Glutamatergic neuron (in vitro differentiated cells): ENCODE results near the gene CAMTA1. TPM values are rescaled to one million over a fixed set of nuclear protein-coding genes. Genes with fewer than 3 reads are reported as not detected.

ENCODE experiments used
- DNase-seq: peaks from one replicate; pipeline ENCODE4 v3.0.0; 2022
- H3K27ac Mint-ChIP-seq: one replicate; pipeline ENCODE4 v1.8.0; 2020; ENCODE audit warnings: mild to moderate bottlenecking, mixed read lengths, inconsistent platforms; ENCODE audit not compliant: unreplicated experiment
- H3K27me3 Mint-ChIP-seq: one replicate; pipeline ENCODE4 v1.8.0; 2020; ENCODE audit warnings: mild to moderate bottlenecking, moderate library complexity, mixed read lengths, inconsistent platforms; ENCODE audit not compliant: unreplicated experiment
- H3K36me3 Mint-ChIP-seq: one replicate; pipeline ENCODE4 v1.8.0; 2020; ENCODE audit warnings: mild to moderate bottlenecking, mixed read lengths, inconsistent platforms; ENCODE audit not compliant: unreplicated experiment
- H3K4me1 Mint-ChIP-seq: one replicate; pipeline ENCODE4 v1.8.0; 2020; ENCODE audit warnings: mild to moderate bottlenecking, low read depth, mixed read lengths, inconsistent platforms; ENCODE audit not compliant: unreplicated experiment
- H3K4me3 Mint-ChIP-seq: one replicate; pipeline ENCODE4 v1.8.0; 2020; ENCODE audit warnings: mild to moderate bottlenecking, mixed read lengths, inconsistent platforms; ENCODE audit not compliant: unreplicated experiment
- H3K9me3 Mint-ChIP-seq: one replicate; pipeline ENCODE4 v1.8.0; 2020; ENCODE audit warnings: mild to moderate bottlenecking, moderate library complexity, mixed read lengths, inconsistent platforms; ENCODE audit not compliant: unreplicated experiment
- total RNA-seq: library from RNA; stranded (reverse); fragmentation: NEBNext Ultra II Directional; extraction: Animal tissue kit (Norgen Biotek cat#: 25700); gene quantifications from one replicate; pipeline ENCODE4 v1.2.1, GENCODE V29; 2021; ENCODE audit not compliant: unreplicated experiment
- TF ChIP-seq, protein P1 (sequence below): fragments of 200-600 bp; sonication (generic); IDR thresholded peaks from one replicate; pipeline ENCODE4 v1.5.0; 2021; ENCODE audit not compliant: partially characterized antibody, unreplicated experiment

The CAMTA1 gene
- total RNA-seq, 1 donor from 2014 or later = 77.2 TPM

DNA sequence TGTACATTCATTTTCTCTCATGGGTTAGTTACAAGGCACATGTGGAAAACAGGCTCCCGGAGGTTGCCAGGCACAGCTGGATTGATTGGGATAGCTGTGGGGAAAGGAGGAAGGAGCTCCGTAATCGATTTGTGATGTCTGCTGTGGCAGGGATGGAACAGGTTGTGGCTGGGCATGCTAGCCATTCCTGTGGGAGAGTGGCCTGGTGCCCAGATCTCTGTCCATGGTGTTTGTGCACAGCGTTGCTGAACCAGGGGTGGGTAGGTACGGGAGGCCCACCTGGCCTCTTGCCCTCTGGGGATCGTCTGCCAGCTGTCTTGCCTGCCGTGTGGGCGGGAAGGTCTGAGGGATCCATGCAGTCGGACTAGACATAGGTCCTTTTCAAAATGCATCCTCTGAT, 683.0 kb downstream of the CAMTA1 start:
- no peak for DNase-seq
- Mint-ChIP-seq H3K27me3 (peaks cover 9% of the 10 kb centered on the region), H3K4me3 (no peak overlapping the region), H3K36me3 (no peaks in the 10 kb centered on the region), H3K4me1 (peaks cover 12% of the 10 kb centered on the region), H3K9me3 (peaks cover 3% of the 10 kb centered on the region), H3K27ac (no peak overlapping the region)
- TF ChIP-seq, protein P1, sequence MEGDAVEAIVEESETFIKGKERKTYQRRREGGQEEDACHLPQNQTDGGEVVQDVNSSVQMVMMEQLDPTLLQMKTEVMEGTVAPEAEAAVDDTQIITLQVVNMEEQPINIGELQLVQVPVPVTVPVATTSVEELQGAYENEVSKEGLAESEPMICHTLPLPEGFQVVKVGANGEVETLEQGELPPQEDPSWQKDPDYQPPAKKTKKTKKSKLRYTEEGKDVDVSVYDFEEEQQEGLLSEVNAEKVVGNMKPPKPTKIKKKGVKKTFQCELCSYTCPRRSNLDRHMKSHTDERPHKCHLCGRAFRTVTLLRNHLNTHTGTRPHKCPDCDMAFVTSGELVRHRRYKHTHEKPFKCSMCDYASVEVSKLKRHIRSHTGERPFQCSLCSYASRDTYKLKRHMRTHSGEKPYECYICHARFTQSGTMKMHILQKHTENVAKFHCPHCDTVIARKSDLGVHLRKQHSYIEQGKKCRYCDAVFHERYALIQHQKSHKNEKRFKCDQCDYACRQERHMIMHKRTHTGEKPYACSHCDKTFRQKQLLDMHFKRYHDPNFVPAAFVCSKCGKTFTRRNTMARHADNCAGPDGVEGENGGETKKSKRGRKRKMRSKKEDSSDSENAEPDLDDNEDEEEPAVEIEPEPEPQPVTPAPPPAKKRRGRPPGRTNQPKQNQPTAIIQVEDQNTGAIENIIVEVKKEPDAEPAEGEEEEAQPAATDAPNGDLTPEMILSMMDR = no peak

DNA sequence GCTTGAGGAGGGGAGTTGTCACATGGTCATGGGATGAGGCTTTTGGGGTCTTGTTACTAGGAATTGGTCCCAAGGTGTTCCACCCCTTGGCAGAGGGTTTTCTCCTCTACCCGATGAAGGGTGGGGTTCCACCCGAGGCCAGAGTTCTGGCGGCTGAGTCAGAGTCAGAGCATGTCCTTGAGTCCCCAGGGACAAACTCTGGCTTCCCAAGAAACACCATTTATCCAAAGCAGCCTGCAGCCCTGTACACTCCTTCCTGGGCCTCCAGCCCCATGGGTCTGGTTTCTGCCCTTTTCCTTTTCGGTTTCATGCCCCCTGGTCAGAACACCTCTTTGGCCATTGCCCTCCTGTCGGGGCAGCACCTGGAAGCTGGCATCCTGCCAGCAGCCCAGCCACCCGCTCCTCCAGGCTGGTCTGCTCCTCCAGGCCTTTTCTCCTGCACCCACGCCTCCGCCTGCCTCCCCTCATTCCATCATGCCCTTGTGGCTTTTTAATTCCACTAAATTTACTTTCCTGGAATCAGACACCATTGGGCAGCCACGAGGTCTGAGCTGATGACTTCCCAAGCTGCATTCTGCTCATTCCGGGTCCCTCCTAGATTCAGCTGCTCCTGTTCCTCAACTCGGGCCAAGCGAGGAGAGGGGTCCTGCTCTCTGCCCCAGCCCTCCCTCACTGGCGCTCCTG, 684.1 kb downstream of the CAMTA1 start:
- Mint-ChIP-seq H3K36me3 (no peaks in the 10 kb centered on the region), H3K9me3 (peaks cover 1% of the 10 kb centered on the region), H3K4me1 (peaks cover 5% of the 10 kb centered on the region), H3K27me3 (peaks cover 7% of the 10 kb centered on the region), H3K27ac (no peak overlapping the region), H3K4me3 (no peak overlapping the region)
- DNase-seq = no peak
- TF ChIP-seq, protein P1 = no peak

DNA sequence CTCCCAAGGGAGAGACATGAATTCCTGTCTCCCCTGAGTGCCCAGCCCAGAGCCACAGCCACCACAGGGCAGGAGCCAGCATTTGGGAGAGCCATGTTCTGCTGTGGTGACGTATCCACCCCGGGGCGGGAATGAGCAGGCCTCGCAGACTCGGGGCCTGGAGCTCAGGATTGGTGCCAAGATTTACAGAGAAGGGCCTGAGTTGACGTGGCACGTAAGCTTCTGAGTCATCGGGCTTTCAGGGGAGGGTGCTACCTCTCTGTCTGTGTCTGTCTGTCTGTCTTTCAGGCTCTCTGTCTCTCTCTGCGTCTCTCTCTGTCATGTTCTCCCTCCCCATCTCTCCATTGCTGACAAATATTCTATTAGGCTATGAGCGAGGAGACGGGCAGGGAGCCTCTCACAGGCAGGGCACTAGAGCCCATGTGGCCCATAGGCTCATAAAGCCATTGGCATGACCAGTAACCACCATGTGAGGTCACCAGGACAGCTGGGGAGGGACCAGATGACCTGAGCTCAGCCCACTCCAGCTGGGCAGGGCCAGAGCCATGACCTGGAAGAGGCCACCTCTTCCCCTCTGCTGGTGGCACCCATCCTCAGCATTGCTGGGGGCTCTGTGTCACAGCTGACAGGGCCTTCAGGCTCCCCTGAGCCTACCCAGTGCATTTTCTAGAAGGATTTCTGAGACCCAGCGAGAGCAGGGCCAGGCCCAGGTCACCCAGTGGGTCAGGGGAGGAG, 685.8 kb downstream of the CAMTA1 start:
- Mint-ChIP-seq H3K27me3 (peaks cover 8% of the 10 kb centered on the region), H3K4me1 (peaks cover 3% of the 10 kb centered on the region), H3K4me3 (no peak overlapping the region), H3K36me3 (no peaks in the 10 kb centered on the region), H3K27ac (no peak overlapping the region), H3K9me3 (peaks cover 1% of the 10 kb centered on the region)
- TF ChIP-seq, protein P1 = no peak
- DNase-seq = no peak

DNA sequence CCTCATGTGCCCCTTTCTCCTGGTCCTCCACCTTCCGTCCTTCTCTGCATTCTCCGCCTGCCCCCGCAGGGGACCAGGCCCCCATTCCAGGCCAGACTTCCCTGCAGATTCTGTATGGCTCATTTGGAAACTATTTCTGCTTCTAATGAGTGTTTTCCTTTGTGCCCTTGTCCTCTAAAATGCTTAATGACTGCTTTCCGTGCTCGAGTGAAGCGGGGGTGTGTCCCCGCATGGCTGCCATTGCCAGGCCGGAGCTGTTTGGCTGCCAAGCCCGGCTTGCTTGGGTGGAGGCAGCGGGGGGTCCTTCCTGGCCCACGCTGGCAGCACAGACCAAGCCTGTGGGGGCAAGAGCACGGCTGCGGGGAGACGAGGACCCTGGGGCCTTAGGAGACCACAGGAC, 686.6 kb downstream of the CAMTA1 start:
- TF ChIP-seq, protein P1 = no peak
- H3K27me3 Mint-ChIP-seq = peaks cover 8% of the 10 kb centered on the region
- peaks cover 1% of the 10 kb centered on the region for H3K9me3 Mint-ChIP-seq
- DNase-seq = no peak
- H3K4me3 Mint-ChIP-seq = no peak overlapping the region
- H3K4me1 Mint-ChIP-seq = peaks cover 3% of the 10 kb centered on the region
- H3K27ac Mint-ChIP-seq = no peak overlapping the region
- H3K36me3 Mint-ChIP-seq = no peaks in the 10 kb centered on the region
